HFFc6 (cell line): ENCODE measurements around the gene TCF20. TPM values are rescaled to one million over a fixed set of nuclear protein-coding genes. Genes with fewer than 3 reads are reported as not detected.

Experiments used
- DNase-seq: peaks from one replicate; pipeline ENCODE4 v3.0.0-alpha.2; 2018
- H3K27ac Mint-ChIP-seq: 2 replicates; pipeline ENCODE4 v1.8.0; 2020; ENCODE audit warnings: mild to moderate bottlenecking, mixed read lengths
- H3K27me3 Mint-ChIP-seq: 2 replicates; pipeline ENCODE4 v1.8.0; 2021; ENCODE audit warnings: mild to moderate bottlenecking, moderate library complexity, mixed read lengths; ENCODE audit not compliant: insufficient read depth
- H3K36me3 Mint-ChIP-seq: 2 replicates; pipeline ENCODE4 v1.8.0; 2021; ENCODE audit warnings: low read depth, mixed read lengths
- H3K4me1 Mint-ChIP-seq: 2 replicates; pipeline ENCODE4 v1.8.0; 2020; ENCODE audit warnings: low read depth, mixed read lengths
- H3K4me3 Mint-ChIP-seq: 2 replicates; pipeline ENCODE4 v1.8.0; 2020; ENCODE audit warnings: mild to moderate bottlenecking, moderate library complexity, mixed read lengths
- H3K9me3 Mint-ChIP-seq: 2 replicates; pipeline ENCODE4 v1.8.0; 2020; ENCODE audit warnings: mild to moderate bottlenecking, mixed read lengths
- total RNA-seq, 6 experiments: library from RNA; stranded (reverse); fragmentation: NEBNext Ultra II Directional; extraction: Animal tissue kit (Norgen Biotek cat#: 25700); gene quantifications; 2 replicates in 1 of 6; 3 replicates in 5 of 6; pipeline ENCODE4 v1.2.3, GENCODE V29; 2021
- TF ChIP-seq, protein P1 (sequence below): fragments of 200-600 bp; sonication (generic); IDR thresholded peaks from 2 replicates; pipeline ENCODE4 v1.5.0; 2021; ENCODE audit warnings: antibody characterized with exemption, mild to moderate bottlenecking

TCF20 gene
- total RNA-seq, 6 experiments from 2014 or later = 26.7 to 33.4 (median 30.1) TPM

DNA sequence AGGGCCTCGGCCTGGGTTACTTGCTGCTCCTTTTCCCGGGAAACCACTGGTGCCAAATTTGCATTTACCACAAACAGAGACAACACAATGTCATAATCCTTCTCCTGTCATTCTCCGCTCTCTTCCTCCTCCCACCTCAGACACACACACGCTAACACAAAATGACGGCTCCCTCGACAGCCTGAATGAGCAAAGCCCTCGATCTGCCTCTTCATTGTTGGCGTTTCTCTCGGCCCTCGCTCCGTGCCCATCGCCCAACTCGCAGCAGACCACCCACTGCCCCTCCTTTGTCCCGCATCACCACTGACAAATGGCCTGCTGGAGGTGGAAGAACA lies 12.5 kb upstream of the TCF20 start:
- TF ChIP-seq, protein P1, sequence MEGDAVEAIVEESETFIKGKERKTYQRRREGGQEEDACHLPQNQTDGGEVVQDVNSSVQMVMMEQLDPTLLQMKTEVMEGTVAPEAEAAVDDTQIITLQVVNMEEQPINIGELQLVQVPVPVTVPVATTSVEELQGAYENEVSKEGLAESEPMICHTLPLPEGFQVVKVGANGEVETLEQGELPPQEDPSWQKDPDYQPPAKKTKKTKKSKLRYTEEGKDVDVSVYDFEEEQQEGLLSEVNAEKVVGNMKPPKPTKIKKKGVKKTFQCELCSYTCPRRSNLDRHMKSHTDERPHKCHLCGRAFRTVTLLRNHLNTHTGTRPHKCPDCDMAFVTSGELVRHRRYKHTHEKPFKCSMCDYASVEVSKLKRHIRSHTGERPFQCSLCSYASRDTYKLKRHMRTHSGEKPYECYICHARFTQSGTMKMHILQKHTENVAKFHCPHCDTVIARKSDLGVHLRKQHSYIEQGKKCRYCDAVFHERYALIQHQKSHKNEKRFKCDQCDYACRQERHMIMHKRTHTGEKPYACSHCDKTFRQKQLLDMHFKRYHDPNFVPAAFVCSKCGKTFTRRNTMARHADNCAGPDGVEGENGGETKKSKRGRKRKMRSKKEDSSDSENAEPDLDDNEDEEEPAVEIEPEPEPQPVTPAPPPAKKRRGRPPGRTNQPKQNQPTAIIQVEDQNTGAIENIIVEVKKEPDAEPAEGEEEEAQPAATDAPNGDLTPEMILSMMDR = no peak
- no peaks in the 10 kb centered on the region for H3K4me1 Mint-ChIP-seq
- no peak for DNase-seq

DNA sequence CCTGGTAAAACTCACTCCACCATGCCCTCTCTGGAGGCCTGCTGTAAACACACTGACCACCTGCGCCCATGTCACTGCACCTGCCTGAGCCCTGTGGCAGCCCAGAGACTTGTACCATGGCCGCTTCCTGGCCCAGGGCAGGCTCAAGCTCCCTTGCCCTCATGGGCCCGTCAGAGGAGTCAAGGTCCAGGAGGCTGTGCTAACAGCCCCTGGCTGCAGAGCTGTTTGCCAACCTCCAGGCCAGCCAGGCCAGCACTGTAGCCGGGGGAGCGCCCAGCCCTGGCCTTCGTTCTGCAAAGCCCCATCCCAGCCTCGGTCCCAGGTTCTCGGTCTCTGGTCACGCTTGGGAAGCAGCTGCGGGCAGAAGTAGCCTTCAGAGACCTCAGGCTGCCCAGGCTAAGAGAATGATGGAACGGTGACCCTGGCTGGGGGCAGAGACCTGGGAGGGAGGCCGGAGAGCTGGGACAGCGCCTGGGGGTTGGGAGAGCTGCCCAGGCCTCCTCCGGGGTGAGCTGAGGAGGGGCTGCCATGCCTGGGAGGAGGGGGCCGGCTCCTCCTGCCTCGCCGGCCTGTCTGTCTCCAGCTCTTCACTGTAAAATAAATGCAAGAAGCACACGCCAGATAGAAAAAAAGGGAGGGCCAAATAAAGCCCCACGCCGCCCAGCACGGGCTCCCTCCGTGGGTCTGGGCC lies 11.9 kb upstream of the TCF20 start:
- TF ChIP-seq, protein P1 = no peak
- no peak overlapping the region for H3K4me3 Mint-ChIP-seq
- no peaks in the 10 kb centered on the region for H3K4me1 Mint-ChIP-seq
- DNase-seq = no peak
- H3K27me3 Mint-ChIP-seq = peaks cover 34% of the 10 kb centered on the region
- H3K27ac Mint-ChIP-seq = no peak overlapping the region
- no peaks in the 10 kb centered on the region for H3K9me3 Mint-ChIP-seq
- no peaks in the 10 kb centered on the region for H3K36me3 Mint-ChIP-seq

More for the DNA sequence above, 12.5 kb upstream of the TCF20 start:
- Mint-ChIP-seq H3K36me3 (no peaks in the 10 kb centered on the region), H3K27ac (no peak overlapping the region), H3K4me3 (no peak overlapping the region), H3K27me3 (peaks cover 39% of the 10 kb centered on the region), H3K9me3 (no peaks in the 10 kb centered on the region)

- Mint-ChIP-seq H3K4me3 (no peak overlapping the region), H3K4me1 (no peaks in the 10 kb centered on the region), H3K27me3 (peaks cover 29% of the 10 kb centered on the region), H3K36me3 (no peaks in the 10 kb centered on the region), H3K27ac (no peak overlapping the region), H3K9me3 (no peaks in the 10 kb centered on the region)
- TF ChIP-seq, protein P1 = no peak
- no peak for DNase-seq
Observed at GRCh38 chr22:42281706-42282251, 11.3 kb upstream of the TCF20 start.

- Mint-ChIP-seq H3K27me3 (peaks cover 28% of the 10 kb centered on the region), H3K27ac (no peak overlapping the region), H3K36me3 (no peaks in the 10 kb centered on the region), H3K9me3 (no peaks in the 10 kb centered on the region), H3K4me3 (no peak overlapping the region), H3K4me1 (no peaks in the 10 kb centered on the region)
- TF ChIP-seq, protein P1 = no peak
- DNase-seq = no peak
Observed at GRCh38 chr22:42281284-42281683, 10.8 kb upstream of the TCF20 start.

DNA sequence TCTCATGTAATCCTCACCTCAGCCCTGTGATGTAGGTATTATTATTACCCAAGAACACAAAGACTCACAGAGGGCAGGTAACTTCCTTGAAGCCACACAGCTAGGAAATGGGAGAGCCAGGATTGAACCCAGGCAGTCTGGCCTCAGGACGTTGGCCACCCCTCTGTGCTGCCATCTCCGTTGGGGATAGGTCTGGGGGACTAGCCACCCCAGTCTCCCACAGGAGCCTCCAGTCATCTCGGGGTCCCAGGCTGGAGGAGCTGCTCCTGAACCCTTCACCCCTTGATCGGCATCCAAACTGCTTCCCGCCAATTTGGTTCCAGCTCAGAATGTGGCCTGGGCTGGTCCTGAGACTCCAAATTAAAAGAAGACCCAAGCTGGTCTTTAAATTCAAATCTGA lies 10.4 kb upstream of the TCF20 start:
- H3K4me3 Mint-ChIP-seq = no peak overlapping the region
- TF ChIP-seq, protein P1 = no peak
- H3K27ac Mint-ChIP-seq = no peak overlapping the region
- no peaks in the 10 kb centered on the region for H3K36me3 Mint-ChIP-seq
- H3K27me3 Mint-ChIP-seq = peaks cover 28% of the 10 kb centered on the region
- H3K4me1 Mint-ChIP-seq = no peaks in the 10 kb centered on the region
- H3K9me3 Mint-ChIP-seq = no peaks in the 10 kb centered on the region
- no peak for DNase-seq
